Measurements from ENCODE around the gene PTK7.

PTK7 gene

DNA sequence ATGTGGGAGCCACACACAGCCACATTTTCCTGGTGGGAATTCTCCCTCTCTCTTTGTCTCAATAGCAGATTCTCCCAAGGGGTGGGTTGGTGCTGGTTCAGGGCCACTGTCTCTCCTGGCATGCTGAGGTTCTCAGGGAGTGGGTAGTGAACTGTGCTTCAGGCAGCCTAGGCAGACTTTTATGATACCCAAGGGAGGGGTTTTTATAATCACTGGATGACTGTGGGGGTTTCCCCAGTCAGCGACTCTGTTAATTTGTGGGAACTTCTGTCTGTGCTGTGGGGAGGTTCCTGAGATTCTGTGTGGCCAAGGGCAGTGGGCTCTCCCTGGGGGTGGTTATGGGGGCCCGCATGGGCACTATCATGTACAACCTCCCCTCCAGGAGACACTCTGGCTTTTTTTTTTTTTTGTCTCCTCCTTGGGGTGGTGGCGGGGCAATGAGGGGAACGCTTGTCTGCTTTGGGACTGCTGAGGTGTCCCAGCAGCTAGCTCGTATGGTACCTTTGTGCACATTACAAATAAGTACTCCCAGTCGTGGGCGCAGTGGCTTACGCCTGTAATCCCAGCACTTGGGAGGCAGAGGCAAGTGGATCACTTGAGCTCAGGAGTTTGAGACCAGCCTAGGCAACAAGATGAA, 10.0 kb downstream of the PTK7 start:
- DNase-seq (ENCODE audit: low read depth in 2 of 2), result no peak

GRCh38 chr6:43088654-43089056, 12.5 kb downstream of the PTK7 start:
- DNase-seq (ENCODE audit: low read depth in 2 of 2), result no peak

DNA sequence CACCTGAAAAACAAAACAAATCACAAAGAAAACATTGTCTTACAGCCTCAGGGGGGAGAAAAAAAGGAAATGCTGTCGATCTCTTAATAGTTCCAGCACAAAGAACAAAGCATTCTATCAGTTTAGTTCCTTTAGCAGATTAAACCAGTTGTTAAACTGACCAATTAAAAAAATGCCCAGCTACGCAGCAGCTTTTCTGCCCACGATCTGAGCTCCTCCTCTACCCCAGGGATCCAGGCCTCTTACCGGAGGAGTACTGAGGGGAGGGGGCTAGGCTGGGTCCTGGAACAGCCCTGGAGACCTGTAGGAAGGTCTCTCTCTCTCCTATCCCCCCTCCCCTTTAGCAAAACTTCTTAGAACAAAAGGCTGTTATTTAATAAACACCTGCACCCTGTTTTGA, 13.4 kb downstream of the PTK7 start:
- DNase-seq (ENCODE audit: low read depth in 2 of 2), result no peak

DNA sequence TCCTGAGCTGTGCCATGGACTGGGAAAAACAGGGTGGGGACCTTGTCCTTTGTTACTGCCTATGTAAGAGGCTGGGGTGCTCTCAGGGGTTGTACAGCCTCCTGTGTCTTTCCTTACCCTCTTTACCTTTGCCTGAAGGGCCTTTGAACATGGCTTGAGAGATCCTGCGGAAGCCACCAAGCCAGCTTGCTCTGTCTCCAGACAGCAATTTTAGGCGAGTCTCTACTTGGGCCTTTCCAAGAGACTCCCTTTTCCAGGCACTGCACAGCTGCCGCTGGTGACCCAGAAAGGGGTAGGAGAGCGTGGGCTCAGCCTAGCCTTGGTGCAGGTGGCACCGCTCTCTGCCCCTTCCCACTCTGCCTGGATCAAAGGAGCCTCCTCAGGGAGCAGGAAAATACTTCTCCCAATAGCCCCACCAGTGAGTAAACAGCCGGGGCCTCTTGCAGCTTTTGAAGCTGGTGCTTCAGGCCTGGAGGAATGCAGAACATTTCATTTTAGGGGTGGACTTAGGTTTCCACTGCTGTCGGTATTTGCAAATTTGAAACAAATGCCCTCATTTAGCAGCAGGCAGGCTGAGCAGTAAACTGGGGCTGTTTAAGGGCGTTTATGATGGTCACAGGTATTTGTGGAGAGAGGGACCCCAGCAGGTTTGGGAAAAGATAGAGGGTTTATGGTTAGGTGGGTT, 13.9 kb downstream of the PTK7 start:
- no peak for DNase-seq (ENCODE audit: low read depth in 2 of 2)

GRCh38 chr6:43090559-43090956, 14.4 kb downstream of the PTK7 start:
- no peak for DNase-seq (ENCODE audit: low read depth in 2 of 2)

DNA sequence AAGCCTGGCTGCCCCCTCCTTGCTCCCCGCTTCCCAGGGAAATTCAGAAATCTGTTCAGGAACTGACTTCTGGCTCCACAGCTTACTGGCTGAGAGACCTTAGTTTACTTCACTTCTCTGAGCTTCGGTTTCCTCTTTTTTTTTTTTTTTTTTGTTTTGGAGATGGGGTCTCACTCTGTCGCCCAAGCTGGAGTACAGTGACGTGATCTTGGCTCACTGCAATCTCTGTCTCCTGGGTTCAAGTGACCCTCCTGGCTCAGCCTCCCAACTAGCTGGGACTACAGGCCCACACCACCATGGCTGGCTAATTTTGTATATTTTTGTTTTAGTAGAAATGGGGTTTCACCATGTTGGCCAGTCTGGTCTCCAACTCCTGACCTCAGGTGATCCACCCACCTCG, 14.9 kb downstream of the PTK7 start:
- DNase-seq (ENCODE audit: low read depth in 2 of 2), result no peak

- DNase-seq (ENCODE audit: low read depth in 2 of 2), result no peak
Measured at GRCh38 chr6:43091436-43091991, 15.4 kb downstream of the PTK7 start.

DNA sequence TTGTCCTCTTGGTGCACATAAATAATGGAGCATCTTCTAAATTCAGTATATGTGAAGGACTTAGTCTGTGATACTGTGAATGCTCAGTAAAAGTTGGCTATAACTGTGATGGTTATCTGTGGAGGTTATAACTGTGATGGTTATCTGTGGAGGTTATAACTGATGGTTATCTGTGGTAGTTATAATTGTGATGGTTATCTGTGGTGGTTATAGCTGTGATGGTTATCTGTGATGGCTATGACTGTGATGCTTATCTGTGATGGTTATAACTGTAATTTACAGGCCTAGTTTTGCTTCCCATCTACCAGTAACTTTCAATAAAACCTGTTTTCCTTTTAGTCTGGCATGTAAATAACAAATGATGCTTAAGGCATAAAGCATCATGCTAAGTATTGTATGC, 16.5 kb downstream of the PTK7 start:
- DNase-seq (ENCODE audit: low read depth in 2 of 2), result no peak

- no peak for DNase-seq (ENCODE audit: low read depth in 2 of 2)
Measured at GRCh38 chr6:43093436-43094289, 17.5 kb downstream of the PTK7 start.

GRCh38 chr6:43095939-43096338, 19.8 kb downstream of the PTK7 start:
- no peak for DNase-seq (ENCODE audit: low read depth in 2 of 2)

GRCh38 chr6:43096451-43097097, 20.5 kb downstream of the PTK7 start:
- no peak for DNase-seq (ENCODE audit: low read depth in 2 of 2)

DNA sequence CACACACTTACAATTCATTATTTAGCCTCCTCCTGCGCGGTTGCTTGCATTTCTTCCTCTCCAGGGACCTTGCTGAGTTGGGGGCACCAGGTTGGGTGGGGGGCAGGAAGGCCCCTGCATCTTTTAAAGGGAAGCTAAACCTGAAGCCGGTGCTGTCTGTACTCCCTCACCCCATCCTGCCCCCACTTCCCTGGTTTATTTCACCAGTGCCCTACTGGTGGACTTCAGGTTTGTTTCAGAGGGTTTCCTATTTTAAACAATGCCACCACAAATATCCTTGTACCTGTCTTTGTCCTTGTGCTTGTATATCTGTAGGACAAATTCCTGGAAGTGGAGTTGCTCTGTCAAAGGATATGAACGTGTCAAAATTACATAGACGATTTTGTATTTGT, 21.0 kb downstream of the PTK7 start:
- no peak for DNase-seq (ENCODE audit: low read depth in 2 of 2)

- no peak for DNase-seq (ENCODE audit: low read depth in 2 of 2)
Measured at GRCh38 chr6:43097502-43097901, 21.4 kb downstream of the PTK7 start.

GRCh38 chr6:43101497-43101896, 25.4 kb downstream of the PTK7 start:
- DNase-seq (ENCODE audit: low read depth in 2 of 2), result no peak

DNA sequence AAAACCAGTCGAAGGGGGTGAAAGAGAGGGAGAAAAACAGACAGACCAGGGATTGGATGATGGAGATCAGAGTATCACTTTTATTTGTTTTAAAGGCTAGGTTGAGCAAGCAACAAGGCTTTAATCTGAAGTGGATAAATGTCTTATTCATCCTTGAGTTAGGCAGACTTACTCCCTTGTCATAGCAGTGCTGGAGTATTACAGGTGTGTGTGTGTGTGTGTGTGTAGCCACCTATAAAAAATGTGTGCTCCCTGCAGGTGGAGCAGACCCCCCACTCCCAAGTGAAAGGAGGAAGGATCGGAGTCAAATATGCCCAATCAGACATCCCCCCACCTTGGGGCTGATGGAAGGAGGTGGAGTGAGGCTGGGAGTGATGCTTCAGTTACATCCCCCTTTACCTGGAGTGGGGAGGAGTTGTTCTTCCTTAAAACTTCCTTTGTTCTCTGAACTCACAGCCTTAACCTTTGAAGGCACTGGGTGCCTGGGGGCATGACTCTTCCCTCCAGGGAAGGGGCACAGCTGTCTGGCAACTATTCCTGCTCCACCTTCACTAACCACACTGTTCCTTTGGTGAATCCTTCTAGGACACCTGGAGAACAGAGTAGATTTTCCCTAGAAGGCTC, 27.3 kb downstream of the PTK7 start:
- no peak for DNase-seq (ENCODE audit: low read depth in 2 of 2)

DNA sequence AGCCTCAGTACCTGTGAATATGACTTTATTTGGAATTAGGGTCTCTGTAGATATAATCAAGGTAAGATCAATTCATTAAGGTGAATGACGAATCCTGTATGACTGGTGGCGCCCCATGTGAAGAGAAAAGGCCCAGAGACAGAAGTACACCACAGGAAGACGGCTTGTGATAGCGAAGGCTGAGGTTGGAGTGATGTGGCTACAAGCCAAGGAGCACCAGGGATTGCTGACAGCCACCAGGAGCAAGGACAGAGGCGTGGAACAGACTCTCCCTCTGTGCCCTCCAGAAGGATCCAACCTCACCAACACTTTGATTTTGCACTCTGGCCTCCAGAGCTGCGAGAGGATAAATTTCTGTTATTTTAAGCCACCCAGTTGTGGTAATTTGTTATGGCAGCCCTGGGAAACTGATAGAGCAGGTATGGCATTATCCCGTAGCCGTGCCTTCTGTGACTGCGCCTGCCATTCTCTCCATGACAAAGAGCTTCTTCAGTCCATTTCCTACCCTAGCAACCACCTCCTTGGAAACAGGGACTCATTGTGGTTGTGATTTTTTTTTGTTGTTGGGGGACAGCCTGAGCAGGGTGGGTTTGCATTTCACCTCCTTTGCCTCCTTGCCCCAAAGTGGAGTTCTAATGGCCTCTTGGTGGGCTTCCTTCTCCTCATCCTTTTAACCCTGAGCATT, 29.6 kb downstream of the PTK7 start:
- no peak for DNase-seq (ENCODE audit: low read depth in 2 of 2)

GRCh38 chr6:43107344-43108062, 31.4 kb downstream of the PTK7 start:
- no peak for DNase-seq (ENCODE audit: low read depth in 2 of 2)

DNA sequence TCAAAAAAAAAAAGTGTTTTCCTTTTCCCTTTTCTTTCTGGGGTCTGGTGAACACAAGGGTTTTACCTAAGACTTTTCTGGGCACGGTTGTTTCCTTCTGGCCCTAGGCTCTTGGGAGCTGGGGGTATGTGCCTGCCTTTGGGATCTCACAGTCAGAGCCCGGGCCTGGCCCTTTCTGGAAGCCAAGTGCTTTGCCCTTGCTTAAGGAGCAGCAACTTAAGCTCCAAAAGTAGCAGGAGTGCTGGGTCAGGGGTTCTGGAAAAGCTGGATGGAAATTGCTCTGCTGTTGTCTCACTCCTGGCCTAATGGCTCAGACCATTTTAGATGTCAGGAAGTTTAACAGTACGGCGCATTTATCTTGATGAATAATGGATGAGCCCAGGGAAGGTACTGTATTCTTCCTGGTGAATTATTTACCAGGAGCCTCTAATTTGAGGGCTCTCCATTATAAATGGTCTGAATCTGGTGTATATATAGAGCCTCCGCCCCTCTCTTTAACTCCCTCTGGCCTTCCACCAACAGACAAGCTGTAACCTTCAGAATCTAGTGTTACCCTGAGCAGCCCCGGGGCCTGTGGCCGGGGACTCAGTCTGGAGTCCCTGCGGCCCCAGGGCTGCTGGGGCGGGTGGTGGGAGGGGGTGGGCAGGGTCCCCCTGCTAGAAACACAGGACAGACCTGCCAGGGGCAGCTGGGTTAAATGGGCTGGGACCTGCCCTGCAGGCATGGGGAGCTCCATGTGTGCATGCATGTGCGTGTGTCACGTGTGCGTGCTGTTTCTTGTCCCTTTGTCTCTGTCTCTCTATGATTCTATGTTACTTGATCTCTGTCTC, 37.5 kb downstream of the PTK7 start:
- DNase-seq (ENCODE audit: low read depth in 2 of 2), result no peak

DNA sequence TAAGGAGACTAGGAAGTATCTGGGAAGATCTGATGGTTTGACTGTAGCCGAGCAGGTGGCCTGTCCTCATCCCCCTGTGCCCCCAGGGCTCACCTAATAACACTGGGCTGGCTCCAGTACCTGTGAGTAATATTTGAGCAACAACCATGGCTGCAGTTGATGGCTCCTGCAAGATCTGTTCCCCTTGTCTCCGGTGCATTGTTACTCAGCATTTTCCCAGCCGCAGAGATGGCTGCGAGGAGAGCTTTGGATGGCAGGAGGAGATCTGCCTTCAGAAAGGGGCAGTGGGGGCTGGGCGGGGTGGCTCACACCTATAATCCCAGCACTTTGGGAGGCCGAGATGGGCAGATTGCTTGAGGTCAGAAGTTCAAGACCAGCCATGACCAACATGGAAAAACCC, 39.3 kb downstream of the PTK7 start:
- DNase-seq (ENCODE audit: low read depth in 2 of 2), result no peak

Measured in stimulated activated CD8-positive, alpha-beta memory T cell treated with anti-CD3 and anti-CD28 coated beads, Interleukin-15, amount 100 ng/mL, for 4 hours (primary cell).